Activated naive CD4-positive, alpha-beta T cell treated with anti-CD3 and anti-CD28 coated beads, Interleukin-2, amount 50 U/mL, for 16 hours (primary cell): ENCODE measurements around the gene RSPRY1.

Experiments used
- DNase-seq: peaks from one replicate; pipeline ENCODE4 v3.0.0-alpha.2; 2020

The RSPRY1 gene

DNA sequence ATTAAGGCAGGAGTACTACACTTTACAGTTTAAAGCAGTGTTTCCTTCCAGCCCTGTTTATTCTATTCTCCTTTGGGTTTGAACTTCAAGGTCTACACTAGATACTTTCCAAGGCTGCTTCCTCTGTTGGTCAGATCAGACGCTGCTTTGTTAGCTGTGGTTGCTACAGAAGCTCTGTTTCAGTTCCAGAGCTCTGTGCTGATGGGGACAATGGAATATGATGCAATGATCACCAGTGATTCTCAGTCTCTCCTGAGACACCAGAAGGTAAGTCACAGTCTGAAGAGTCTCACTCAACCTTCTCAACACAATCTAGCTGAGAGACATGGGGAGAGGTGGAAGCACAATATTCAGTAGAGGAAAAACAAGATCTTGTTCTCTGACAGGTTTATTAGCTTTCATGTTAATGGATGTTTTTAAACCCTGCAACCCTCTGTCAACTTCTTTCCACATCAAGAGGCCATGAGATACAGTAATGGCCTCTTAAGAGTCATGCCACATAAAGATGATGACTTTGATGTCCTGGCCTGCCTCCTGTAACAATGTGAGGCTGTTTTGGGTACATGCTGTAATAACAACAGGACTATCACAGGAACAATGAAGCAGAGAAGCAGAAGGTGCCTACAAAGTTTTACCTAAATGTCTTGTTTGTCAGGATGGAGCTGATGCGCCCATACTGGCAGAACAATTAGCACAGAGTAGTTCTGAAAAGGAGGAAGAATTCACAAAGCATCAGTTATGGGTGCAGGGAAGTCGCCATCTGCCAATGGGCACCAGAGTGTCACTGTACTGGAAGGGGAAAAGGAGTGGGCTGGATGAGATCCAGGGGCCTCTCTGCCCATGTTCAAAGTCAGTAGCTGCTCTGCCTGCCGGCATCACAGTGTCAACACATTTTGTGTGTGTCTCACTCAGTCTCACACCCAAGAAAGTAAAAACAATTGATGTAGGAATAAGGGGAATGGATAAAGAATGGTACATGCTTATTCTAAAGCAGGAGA lies 33.7 kb upstream of the RSPRY1 start:
- no peak for DNase-seq

DNA sequence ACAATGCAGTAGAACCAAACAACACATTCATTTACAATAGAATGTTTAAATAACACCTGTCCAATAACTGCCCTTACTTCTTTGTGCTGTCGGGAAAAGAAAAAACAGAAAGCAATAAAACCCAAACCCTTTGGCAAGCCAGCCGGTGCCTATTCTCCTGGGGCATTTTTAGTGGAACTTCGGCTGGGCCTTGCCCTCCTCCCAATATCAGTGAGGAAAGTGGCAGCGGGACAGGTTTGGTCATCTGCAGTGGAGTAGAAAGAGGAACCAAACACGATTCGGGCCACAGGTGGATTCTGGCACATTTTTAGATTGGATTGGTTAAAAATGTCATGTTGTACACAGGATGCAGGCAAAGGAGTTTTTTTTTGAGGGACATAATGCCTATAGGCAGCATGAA lies 32.3 kb upstream of the RSPRY1 start:
- no peak for DNase-seq

DNA sequence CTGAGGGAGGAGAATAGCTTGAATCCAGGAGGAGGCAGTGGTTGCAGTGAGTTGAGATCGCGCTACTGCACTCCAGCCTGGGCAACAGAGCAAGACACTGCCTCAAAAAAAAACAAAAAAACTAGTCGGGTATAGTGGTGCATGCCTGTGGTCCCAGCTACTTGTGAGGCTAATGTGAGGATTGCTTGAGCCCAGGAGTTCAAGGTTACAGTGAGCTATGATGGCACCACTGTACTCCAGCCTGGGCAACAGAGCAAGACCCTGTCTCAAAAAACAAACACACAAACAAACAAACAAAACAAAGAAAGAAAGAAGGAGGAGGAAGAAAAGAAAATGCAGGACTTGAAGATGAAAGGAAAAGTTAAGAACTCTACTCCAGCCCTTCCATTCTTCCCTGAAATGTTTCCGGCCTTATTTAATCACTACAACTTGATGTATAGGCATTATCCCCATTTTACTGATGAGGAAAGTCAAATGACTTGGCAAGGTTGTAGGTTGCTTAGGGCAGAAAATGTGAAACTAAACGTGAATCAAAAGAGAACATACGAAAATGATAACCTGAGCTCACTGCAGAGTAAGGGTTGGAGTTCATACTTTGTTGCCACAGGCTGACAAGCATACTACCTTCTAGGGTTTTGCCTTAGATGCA lies 30.3 kb upstream of the RSPRY1 start:
- DNase-seq = no peak

DNA sequence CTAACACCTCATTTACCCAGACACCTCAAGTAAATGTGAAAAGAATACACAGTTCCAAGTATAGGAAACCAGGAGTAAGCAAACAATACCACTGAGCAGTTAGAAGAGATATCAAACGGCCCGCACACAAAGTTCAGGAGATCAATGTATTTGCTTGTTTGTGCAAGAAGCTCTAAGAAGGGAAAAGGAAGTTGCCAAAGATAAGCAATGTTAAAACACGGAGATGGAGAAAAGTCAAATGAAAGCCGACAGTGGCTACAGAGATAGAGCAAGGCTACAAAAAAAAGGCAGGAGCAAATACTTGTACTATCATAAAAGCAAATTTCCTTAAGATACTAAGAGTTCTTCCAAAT lies 29.8 kb upstream of the RSPRY1 start:
- no peak for DNase-seq

DNA sequence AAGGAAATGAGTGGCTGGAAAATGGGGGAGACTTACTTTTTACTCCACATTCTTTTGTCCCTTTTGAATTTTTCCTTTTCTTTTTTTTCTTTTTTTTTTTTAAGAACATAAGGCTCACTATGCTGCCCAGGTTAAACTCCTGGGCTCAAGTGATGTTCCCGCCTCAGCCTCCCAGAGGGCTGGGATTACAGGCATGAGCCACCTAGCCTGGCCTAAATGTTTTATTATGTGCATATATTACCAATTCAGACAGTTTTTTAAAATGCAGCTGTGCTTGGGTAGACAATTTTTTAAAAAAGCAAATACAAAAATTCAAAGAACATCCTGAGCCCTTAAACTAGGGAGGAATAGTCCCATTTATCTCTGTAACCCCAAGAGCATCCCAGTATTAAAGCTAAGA lies 28.6 kb upstream of the RSPRY1 start:
- no peak for DNase-seq

DNA sequence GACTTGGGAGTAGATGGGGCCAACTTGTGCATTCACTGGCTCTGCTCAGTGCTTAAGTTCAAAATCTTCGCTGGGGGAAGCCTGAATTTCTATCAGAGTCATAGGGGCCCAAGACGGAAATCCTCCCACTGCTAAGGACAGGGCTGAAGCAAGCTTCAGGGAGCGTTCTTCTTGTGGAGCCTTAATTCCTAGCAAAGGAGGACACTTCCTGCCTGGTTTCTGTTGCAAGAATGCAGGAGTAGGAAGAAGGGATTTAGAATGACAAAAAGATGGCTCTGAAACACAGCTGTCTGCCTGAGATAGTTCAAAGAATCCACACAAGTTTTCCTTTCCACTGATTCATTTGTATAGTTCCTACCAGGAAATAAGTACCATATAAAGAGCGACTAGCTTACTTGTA lies 26.7 kb upstream of the RSPRY1 start:
- no peak for DNase-seq

DNA sequence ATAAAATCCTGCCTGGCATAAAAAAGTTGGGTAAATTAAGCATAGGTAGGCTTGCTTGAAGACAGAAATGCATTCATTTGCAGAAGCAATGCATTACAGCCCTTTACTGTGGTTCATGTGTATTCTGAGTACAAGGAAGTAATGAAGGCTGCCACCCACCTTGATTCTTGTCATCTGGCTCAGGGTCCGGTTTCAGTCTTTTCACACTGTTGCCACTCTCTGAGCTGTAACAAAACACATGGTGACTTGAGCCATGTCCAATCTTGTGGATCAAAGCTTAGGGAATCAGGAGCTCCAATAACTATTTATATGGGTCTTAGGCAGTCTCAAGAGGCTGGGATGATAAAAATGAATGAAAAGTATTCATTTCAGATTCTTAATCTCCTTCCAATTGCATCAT lies 22.3 kb upstream of the RSPRY1 start:
- DNase-seq = no peak

DNA sequence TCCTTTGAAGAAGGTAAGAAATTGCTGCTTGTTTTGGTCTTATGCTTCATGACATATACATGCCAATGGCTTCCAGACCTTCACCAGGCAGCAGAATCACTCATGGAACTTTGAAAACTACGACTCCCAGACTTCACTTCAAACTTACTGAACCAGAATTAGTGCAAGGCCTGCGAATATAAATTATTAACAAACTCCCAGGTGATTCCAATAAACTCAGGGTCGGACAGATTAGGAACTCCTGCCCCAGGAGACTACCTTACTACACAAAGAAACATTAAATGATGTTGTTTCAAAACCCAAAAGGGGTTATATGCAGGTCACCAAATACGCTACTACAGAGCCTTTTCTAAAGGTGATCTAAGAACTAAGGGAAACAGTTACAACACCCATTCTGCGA lies 20.6 kb upstream of the RSPRY1 start:
- DNase-seq = no peak

DNA sequence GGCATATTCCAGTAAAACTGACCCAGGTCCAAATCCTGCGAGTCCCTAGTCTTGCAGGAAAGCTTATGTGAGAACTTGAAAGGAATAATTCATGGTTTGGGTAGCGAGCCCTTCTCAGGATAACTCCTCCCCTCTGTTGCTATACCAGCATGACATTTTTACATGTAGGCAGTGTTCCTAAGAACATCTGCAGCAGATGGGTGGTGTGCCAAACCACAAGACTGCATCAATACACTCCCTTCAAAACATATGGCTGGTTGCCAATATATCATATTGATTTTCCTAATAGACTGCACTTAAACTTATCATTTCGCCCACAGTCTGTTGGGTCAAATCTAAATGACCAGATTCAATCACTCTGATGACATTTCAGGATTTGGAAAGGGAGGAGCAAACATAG lies 20.2 kb upstream of the RSPRY1 start:
- no peak for DNase-seq

DNA sequence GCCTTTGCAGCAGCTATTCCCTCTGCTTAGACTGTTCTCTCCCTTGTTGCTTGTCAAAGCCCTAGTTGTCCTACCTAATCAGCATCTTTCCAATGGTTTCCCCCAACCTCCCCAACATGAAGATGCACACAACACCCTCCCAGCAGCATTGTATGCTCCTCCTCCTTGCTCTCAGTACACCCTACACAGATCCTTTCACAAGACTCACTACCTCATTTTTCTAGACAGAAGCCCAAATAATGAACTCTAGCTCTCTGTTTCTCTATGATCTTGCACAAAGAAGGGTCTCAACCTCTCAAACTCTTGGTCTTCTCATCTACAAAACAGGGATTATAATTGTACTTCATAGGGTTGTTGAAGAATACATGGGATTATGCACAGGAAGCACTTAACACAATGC lies 19.7 kb upstream of the RSPRY1 start:
- no peak for DNase-seq

DNA sequence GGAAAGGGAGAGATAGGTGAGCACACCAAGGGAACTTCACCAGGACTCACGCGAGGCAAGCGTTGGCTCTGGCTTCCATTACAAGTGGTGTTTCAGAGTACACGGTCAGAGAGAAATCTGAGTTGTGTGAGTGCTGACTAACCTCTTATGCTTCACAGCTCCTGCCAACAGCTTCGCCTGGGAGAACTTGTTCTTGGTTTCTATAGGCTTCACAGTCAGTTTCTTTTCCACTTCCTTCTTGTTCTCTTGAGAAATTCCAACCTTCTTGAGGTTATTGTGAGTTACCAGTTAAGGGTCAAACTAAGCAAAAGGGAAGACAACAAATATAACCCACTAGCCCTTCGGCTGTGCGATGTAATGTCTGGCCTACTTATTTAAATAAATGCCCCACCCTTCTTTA lies 19.2 kb upstream of the RSPRY1 start:
- DNase-seq = no peak

DNA sequence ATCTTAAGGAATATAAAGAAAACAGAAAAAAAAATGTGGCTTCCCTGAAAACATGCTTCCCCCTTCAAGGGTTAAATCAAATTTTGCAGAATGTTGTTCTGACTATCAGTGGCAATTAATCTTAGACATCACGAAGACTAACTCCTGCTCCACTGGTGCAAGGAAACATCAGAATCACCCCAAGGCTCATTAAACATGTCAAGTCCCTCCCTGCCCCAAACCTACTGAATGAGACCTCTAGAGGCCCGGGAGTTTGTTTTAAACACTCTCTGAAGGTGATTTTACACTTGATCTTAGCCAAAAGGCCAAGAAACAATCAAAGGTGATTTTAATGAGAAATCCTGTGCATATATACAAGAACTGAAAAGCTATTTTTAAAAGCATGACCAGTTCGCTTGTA lies 18.6 kb upstream of the RSPRY1 start:
- no peak for DNase-seq

DNA sequence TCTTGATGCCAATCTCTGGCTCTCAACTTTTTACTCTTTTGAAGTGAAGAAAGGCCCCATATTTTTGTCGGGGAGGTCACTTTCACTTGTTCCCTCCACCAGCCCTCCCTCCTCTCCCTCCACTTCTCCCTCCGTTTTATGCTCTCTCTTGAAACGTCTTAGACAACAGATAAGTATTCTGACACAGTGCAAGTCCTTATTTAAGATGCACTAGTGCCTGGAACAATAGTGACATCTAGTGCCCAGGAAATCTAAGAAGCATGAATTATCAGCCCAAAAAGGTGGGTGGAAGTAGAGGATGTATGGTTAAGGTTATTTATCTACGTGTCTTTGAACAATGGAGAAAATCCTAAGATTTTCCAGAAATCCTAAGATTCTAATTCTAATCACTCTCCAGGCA lies 18.2 kb upstream of the RSPRY1 start:
- no peak for DNase-seq

DNA sequence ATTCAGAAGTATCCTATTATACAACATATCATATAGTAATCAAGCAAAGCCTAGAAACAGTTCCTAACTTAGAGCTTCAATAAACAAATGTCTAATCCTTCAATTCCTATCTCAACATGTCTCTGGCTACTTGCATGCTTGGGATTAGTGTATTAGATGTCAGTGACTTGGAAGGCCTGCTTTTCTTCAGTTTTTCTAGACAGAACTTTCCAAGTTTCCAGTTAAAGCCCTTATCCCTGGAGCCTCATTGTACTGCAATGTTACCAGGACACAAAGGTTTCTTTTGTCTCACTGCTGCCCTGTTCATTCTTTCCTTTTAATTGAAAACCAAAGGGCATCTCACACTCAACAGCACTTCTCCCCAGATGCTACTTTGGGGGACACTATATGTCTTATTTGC lies 16.8 kb upstream of the RSPRY1 start:
- no peak for DNase-seq

DNA sequence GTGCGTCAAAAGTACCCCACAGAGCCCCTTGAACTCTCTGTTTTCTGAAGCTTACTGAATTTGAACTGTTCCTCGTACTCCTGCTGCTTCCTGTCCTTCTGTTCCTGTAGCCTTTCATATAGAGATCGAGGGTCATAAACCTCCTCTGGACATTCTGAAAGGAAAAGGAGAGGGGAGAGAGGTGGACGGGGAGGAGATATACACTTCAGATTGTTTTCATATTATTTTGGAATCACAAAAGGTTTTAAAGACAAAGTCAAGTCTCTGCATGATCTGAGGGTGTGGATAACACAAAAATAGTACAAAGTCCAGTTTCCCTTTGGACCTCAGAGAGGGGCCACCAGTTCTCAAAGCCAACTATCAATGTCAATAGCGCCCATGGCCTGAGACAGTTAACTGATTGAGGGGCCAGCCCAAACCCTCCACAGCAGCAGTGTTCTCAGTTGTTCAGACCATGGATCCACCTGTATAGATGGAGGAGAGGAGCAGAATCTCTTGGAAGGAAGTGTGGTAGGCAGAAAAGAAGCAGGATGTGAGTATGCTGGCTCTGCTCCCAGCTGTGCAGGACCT lies 13.3 kb upstream of the RSPRY1 start:
- no peak for DNase-seq

DNA sequence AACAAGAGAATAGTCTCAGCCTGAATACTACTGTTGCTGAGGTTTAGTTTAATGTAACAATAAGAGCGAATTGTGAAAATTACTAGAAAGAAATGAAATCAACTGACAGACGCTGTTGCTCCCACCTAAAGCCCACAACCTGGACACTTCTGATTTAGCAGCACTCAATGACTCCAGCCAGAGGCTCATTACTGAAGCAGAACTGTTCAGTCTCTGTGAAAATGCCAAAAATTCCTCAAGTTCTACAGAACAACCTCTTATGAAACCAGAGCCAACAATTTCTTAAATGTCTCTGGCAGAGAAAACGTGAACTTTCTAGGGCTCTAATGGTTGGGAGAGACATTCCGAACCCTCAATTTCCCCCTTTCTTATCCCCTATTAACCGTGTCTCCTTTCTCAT lies 10.2 kb upstream of the RSPRY1 start:
- DNase-seq = no peak

DNA sequence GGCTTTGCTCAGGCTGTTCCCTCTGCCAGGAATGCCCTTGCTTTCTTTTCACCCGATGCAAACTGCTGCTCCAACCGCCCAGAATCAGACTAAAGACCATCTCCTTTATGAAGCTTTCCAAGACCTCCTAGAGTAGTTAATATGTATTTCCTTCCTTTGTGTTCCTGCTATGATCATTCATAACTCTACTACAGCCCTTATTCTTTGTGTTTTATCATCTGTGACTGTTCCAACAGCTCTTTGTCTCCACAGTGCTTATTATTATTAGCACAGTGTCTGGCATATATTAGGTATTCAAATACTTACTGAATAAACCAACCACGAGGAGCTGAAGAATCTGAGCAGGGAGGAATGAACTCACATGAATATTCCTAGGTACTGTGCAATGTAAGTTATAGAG lies 7.9 kb upstream of the RSPRY1 start:
- DNase-seq = no peak

DNA sequence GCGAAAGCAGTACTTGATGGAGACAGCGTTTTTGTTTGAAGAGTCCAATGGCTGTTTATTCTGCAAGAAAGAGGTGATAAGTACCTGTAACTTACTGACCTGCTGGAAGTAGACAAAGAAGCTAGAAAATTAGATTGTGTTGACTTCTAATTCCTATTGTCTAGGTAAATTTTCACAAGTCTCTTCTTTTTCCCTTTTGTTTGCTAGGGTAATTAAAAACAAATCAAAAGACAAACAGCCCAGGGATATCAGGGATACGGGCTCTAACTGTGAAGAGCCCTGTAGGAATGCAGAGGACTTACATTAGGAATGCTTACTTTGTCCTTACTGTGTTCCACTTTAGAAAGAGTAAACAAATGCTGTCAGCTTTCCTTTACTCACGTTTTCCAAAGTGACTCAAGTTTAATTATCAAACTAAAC lies 7.3 kb upstream of the RSPRY1 start:
- DNase-seq = no peak

DNA sequence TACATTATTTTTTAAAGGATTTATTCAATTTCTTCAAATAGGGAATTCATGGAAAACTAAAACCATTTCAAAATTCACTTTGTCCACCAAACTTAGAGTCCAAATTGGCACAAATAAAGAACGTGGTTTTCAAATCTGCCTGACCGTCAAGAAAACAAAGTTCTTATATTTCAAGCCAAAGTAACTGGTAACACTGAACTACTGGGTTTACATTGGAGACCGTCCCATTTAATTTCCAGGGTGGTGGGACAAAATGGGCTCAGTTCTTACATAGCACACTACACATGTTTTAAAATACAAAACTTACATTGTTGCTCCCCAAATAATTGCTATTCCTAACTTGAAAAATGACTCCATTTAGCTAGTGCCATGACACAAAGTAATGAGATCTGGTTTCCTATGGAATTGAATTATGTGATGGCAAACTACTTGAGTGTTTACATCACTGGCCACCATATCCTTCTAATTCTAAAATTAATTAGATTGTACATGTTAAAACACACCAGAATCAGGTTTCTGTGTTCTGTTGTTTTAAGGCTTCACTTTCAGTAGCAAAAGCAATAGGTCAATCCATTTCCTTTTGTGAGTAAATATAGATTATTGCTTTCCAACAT lies 6.8 kb upstream of the RSPRY1 start:
- DNase-seq = no peak

DNA sequence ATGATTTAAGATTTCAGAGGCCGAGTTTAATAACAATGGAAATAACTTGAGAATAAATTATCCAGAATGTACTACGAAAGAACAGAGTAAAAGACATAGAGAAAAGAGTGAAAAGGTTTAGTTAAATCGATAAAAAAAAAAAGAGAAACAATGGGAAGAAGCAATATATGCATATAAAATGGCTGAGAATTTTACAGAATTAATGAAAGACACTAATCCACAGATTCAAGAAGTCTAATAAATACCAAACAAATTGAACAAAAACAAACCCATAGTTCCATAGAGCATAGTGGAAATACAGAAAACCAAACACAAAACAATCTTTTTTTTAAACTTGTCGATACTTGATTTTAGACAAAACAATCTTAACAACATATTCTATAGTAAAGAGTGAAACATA lies 2.0 kb upstream of the RSPRY1 start:
- DNase-seq = no peak

DNA sequence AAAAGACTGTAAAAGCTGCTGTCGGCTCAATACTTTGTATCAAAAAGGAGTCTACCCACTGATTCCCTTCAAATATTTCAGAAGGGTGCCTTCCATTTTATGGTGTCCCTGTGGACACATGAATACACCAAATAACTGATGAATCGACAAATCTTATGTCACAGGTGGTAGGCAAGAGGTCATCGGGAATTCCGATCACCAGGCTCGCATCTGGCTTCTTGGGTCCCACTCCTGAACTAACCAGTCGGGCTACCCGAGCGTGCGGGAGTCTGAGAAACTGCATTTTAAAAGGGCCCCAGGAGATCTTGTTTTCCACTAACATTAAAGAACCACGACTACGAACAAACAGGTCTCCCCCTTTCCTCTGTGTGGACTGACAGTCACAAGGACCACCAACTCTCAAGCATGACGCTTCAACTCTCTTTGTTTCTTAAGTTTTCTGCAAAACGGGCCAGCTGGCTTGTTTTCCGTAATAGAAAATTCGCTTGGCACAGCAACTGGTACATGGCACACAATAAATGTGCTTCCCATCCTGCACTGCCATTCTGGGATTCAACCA lies 1.2 kb upstream of the RSPRY1 start:
- no peak for DNase-seq

DNA sequence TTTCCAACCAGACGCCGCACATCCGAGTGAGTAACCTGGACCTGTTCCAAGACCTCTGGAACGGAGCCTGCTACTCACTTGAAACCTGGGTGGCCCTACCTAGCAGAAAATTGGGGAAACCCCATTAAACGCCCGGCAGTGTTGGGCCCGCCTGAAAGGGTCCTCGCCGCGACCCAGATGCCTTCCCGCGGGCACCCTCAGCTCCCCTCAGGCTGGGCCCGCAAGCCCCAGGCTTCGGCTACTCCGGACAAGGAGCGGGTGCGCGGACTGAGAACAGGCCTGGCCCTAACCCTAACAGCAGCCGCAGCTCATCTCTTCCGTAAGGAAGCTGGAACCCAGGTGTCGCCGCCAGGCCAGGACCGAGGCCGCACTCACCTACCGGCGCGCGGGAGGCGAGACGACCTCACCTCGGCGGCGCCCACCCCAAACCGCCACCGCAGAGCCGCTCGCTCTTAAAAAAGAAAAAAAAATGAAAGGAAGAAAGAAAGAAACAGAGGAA lies 634 bp upstream of the RSPRY1 start:
- DNase-seq = no peak
